Left lung (tissue), 10 donors: Measurements from ENCODE around the gene LAMA2. TPM values are rescaled to one million over a fixed set of nuclear protein-coding genes. Genes with fewer than 3 reads are reported as not detected.

Source experiments
- ATAC-seq: fragments of 200-7000 bp; cut with Tn5 transposase; one replicate; pipeline ENCODE4 v1.9.1; 2020; ENCODE audit warnings: moderate library complexity
- DNase-seq, 4 donors: peaks; one replicate each; pipeline ENCODE4 v3.0.0-alpha.2; 2013 to 2020
- H3K27ac ChIP-seq, 2 donors: fragments of 200-600 bp; sonication (generic) in 1 of 2; one replicate each; pipeline versions ENCODE4 v1.5.0 to v1.8.0; 2020 to 2021
- H3K27me3 ChIP-seq, 2 donors: fragments of 200-600 bp; sonication (generic) in 1 of 2; one replicate each; pipeline versions ENCODE4 v1.5.0 to v1.8.0; 2020 to 2021
- H3K36me3 ChIP-seq, 2 donors: fragments of 200-600 bp; sonication (generic) in 1 of 2; one replicate each; pipeline versions ENCODE4 v1.5.0 to v1.8.0; 2020 to 2021
- H3K4me1 ChIP-seq, 2 donors: fragments of 200-600 bp; one replicate each; pipeline ENCODE4 v1.8.0; 2021
- H3K4me3 ChIP-seq, 2 donors: fragments of 200-600 bp; sonication (generic) in 1 of 2; one replicate each; pipeline versions ENCODE4 v1.5.0 to v1.8.0; 2020 to 2021; ENCODE audit warnings: mild to moderate bottlenecking in 1 of 2
- H3K9me3 ChIP-seq, 2 donors: fragments of 200-600 bp; sonication (generic) in 1 of 2; one replicate each; pipeline versions ENCODE4 v1.5.0 to v1.8.0; 2020 to 2021
- CTCF ChIP-seq, 2 donors: fragments of 200-600 bp; sonication (generic) in 1 of 2; IDR thresholded peaks; one replicate each; pipeline versions ENCODE4 v1.5.0 to v1.8.0; 2021; ENCODE audit warnings: antibody characterized with exemption in 2 of 2
- intact Hi-C, 2 donors: fragments of 100-400 bp; cut with DNase I; formaldehyde crosslinking; loops; one replicate each; pipeline versions ENCODE4 v1.11.2 to v1.14.2; 2022
- polyA plus RNA-seq, 6 donors: library from polyadenylated mRNA; unstranded; fragments of 120-200 nt; gene quantifications; one replicate each; pipeline ENCODE4 v1.2.1, GENCODE V29; 2013; ENCODE audit not compliant: insufficient read length in 6 of 6
- total RNA-seq, 2 donors: library from RNA; stranded (reverse); fragmentation: NEBNext Ultra II Directional; extraction: Animal tissue kit (Norgen Biotek cat#: 25700); gene quantifications; one replicate each; pipeline ENCODE4 v1.2.1, GENCODE V29; 2021
- donor health status: DM: no; HTN: yes; CAD: no.
- donor health status: DM: no; HTN: no; CAD: no.

Gene LAMA2
- total and polyA plus RNA-seq, 8 donors: 32.7 to 91.7 (median 64.7) TPM

DNA sequence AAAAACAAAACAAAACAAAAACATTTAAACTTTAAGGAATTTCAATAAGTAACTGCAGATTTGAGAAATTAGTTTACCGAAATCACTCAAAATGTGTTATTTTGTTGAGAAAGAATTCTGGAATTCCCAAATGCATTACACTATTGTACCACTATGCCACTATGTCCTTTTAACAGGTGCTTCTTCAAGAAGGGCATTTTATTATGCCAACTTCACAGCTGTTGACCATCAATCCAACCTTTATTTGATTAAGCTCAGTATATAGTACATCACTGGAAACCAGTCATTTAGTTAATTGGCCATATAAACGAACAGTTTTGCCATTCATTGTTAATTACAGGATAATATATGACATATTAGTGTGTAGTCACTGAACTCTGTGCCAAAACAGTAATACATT is 605.4 kb downstream of the LAMA2 start:
- TF ChIP-seq CTCF (IDR thresholded peaks at IDR 0.05): no peak
- intact Hi-C loops: no loop called here
- Histone ChIP-seq H3K36me3 (no peaks in the 10 kb centered on the region), H3K4me3 (no peak overlapping the region), H3K27me3 (no peaks in the 10 kb centered on the region), H3K4me1 (peaks cover 21 to 39% of the 10 kb centered on the region in 2 donors), H3K9me3 (no peaks in the 10 kb centered on the region), H3K27ac (no peak overlapping the region)
- DNase-seq (no peak), ATAC-seq (no peak)

DNA sequence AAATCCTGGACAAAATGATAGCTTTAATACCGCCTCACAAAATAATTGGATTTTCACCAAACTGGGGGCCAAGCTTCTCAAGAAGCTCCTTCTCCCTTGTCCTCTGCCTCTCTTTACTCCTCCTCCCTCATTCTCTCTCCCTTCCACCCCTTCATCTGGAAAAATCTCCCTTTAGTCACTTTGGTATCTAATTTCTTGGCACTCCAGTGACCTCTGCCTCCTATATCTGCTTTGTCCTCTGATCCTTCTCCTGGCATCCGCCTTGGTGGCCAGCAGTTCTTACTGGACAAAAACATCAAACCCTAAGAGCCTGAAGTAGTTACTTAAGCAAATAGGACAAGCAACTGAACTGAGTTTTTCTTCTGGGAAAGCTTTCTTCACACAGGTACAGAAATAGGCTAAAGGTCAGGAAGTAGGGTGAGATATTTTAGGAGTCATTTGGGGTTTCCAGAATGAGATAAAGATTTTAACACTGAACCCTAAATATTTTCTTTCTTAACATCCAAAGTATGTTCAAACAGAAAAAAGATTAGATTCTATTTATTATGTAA is 606.4 kb downstream of the LAMA2 start:
- Histone ChIP-seq H3K27ac (peak overlapping the region; percentile 88 to 95), H3K27me3 (no peaks in the 10 kb centered on the region), H3K9me3 (no peaks in the 10 kb centered on the region), H3K4me1 (peaks cover 21 to 46% of the 10 kb centered on the region in 2 donors), H3K4me3 (no peak overlapping the region), H3K36me3 (no peaks in the 10 kb centered on the region)
- DNase-seq (peak in 1 of 4 donors; percentile 48), ATAC-seq (peak; percentile 30)
- intact Hi-C loops: no loop called here
- TF ChIP-seq CTCF (IDR thresholded peaks at IDR 0.05): no peak

DNA sequence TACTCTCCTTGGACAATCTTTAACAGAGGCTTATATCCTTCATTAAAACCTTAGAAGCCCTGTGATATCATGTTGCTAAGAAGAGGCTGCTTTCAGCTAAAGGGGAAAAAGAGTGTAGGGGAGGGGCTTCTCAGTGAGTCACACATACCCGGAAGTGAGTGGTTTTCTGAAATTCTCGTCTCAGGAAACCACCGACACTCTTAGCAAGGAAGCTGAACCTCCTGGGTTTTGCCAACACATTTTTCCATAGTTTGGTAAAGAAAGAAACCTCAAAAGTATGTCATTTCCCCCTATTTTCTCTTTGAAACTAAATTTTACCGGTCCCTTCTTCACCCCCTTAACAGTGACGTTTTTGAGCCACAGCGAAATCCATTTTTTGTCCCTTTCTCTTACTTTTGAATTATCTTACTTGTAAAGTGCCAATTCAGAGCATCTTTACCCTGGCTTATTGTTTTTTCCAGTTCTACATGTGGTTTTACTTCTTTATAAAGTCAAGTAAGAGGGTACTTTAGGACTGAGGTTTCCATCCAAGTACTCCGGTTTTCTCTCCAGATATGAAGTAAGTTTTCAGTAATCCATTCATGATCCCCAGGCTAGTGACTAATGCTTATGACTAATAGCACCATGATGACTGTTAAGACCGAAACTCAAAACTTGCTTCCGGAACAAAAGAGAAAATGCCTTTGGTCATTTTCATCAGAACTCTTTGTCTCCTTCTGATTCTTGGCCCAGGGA is 607.8 kb downstream of the LAMA2 start:
- H3K4me1 ChIP-seq: peaks cover 21 to 46% of the 10 kb centered on the region in 2 donors
- ATAC-seq (peak; percentile 86), DNase-seq (no peak)
- H3K4me3 ChIP-seq: no peak overlapping the region
- no peaks in the 10 kb centered on the region for H3K9me3 ChIP-seq
- no peaks in the 10 kb centered on the region for H3K36me3 ChIP-seq
- intact Hi-C loops: no loop called here
- H3K27me3 ChIP-seq: no peaks in the 10 kb centered on the region
- peak overlapping the region; percentile 88 to 95 for H3K27ac ChIP-seq
- TF ChIP-seq CTCF (IDR thresholded peaks at IDR 0.05): no peak

DNA sequence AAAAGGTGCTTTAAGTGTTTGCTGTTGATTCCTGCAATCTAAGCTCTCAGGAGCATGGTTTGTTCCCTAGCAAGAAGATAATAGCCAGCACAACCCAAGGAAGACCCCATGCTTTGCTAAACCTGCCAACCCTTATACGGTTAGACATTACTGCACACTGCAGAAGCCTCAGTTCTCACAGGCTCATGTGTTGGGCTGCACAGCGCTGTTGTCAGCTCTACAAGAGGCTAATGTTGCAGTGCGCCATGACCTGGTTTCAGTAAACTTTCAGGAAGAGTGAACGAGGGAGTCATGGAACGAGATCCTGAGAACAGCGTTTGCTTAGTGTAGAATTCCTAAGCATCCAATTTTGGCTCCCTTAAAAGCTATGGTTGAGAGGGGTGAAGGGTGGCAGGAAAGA is 608.5 kb downstream of the LAMA2 start:
- no peak overlapping the region for H3K4me3 ChIP-seq
- no peak for TF ChIP-seq CTCF (IDR thresholded peaks at IDR 0.05)
- DNase-seq: no peak
- H3K27me3 ChIP-seq: no peaks in the 10 kb centered on the region
- H3K9me3 ChIP-seq: no peaks in the 10 kb centered on the region
- peak; percentile 12 for ATAC-seq
- intact Hi-C loops: no loop called here
- no peaks in the 10 kb centered on the region for H3K36me3 ChIP-seq
- H3K27ac ChIP-seq: peak overlapping the region; percentile 88 to 95
- peaks cover 21 to 46% of the 10 kb centered on the region in 2 donors for H3K4me1 ChIP-seq

DNA sequence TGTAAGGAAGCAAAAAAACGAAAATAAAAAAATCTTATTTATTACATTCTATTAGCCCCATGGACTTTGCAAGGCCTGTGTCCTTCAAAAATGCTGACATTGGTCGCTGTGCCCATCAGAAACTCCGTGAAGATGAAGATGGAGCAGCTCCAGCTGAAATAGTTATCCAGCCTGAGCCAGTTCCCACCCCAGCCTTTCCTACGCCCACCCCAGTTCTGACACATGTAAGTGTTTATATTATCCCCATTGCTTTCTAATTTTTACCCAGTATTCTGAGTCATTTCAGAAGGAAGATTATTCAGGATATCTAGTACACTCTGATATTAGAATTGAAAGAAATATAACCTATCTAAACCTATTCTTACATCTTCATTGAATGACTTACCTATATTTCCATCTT is 609.3 kb downstream of the LAMA2 start:
- intact Hi-C loops: no loop called here
- H3K9me3 ChIP-seq: no peaks in the 10 kb centered on the region

More for the DNA sequence above, 609.3 kb downstream of the LAMA2 start:
- ATAC-seq: no peak
- Histone ChIP-seq H3K27ac (peak overlapping the region; percentile 88 to 95), H3K36me3 (no peaks in the 10 kb centered on the region), H3K4me1 (peaks cover 21 to 46% of the 10 kb centered on the region in 2 donors), H3K27me3 (no peaks in the 10 kb centered on the region), H3K4me3 (no peak overlapping the region)
- DNase-seq: no peak
- no peak for TF ChIP-seq CTCF (IDR thresholded peaks at IDR 0.05)
